HepG2 (cell line): ENCODE data around the gene RNPS1. TPM values are rescaled to one million over a fixed set of nuclear protein-coding genes. Genes with fewer than 3 reads are reported as not detected.
A peak's percentile ranks its signal among the peaks of the same experiment; 100 is the strongest.

Experiments
- ARNTL ChIP-seq: sonication (generic); formaldehyde crosslinking; IDR thresholded peaks from 2 replicates; pipeline ENCODE4 v1.4.0; 2020; ENCODE audit warnings: mild to moderate bottlenecking, missing genetic modification reagents
- BCL3 ChIP-seq: sonication (generic); formaldehyde crosslinking; IDR thresholded peaks from 2 replicates; pipeline ENCODE4 v1.5.1; 2020; ENCODE audit warnings: mild to moderate bottlenecking, missing genetic modification reagents, moderate library complexity
- DZIP1 ChIP-seq: sonication (generic); formaldehyde crosslinking; IDR thresholded peaks from 2 replicates; pipeline ENCODE4 v1.5.0; 2020; ENCODE audit warnings: mild to moderate bottlenecking, missing genetic modification reagents
- HES4 ChIP-seq: sonication (generic); formaldehyde crosslinking; IDR thresholded peaks from 2 replicates; pipeline ENCODE4 v1.9.0; 2021; ENCODE audit warnings: mild to moderate bottlenecking, missing genetic modification reagents, borderline replicate concordance
- JARID2 ChIP-seq: sonication (generic); formaldehyde crosslinking; IDR thresholded peaks from 2 replicates; pipeline ENCODE4 v1.8.1; 2023; ENCODE audit warnings: missing genetic modification reagents, inconsistent platforms; ENCODE audit not compliant: insufficient replicate concordance
- KDM3A ChIP-seq: IDR thresholded peaks from 2 replicates; pipeline ENCODE4 v1.6.1; 2018; ENCODE audit warnings: low read depth, missing compliant biosample characterization
- KLF12 ChIP-seq: sonication (generic); formaldehyde crosslinking; IDR thresholded peaks from 2 replicates; pipeline ENCODE4 v1.4.0; 2020; ENCODE audit warnings: missing genetic modification reagents, borderline replicate concordance
- MLX ChIP-seq: IDR thresholded peaks from 2 replicates; pipeline ENCODE4 v1.6.1; 2016
- MXI1 ChIP-seq: IDR thresholded peaks from 3 replicates; pipeline ENCODE4 v1.6.1; 2012; ENCODE audit warnings: low read depth, low read length, inconsistent platforms, borderline replicate concordance
- PRDM4 ChIP-seq: sonication (generic); formaldehyde crosslinking; IDR thresholded peaks from 2 replicates; pipeline ENCODE4 v1.9.0; 2021; ENCODE audit warnings: missing genetic modification reagents, borderline replicate concordance
- SETDB1 ChIP-seq: sonication (generic); formaldehyde crosslinking; IDR thresholded peaks from 2 replicates; pipeline ENCODE4 v1.5.1; 2020; ENCODE audit warnings: missing genetic modification reagents, mild to moderate bottlenecking, borderline replicate concordance
- SRF ChIP-seq: IDR thresholded peaks from 2 replicates; pipeline ENCODE4 v1.6.1; 2011; ENCODE audit warnings: mild to moderate bottlenecking, low read depth, low read length, moderate library complexity
- ZNF280B ChIP-seq: sonication (generic); formaldehyde crosslinking; IDR thresholded peaks from 2 replicates; pipeline ENCODE4 v1.5.0; 2020; ENCODE audit warnings: missing genetic modification reagents, mild to moderate bottlenecking, borderline replicate concordance
- ZNF44 ChIP-seq: sonication (generic); formaldehyde crosslinking; IDR thresholded peaks from 2 replicates; pipeline ENCODE4 v1.5.1; 2020; ENCODE audit warnings: mild to moderate bottlenecking, missing genetic modification reagents
- ZNF512B ChIP-seq: sonication (generic); formaldehyde crosslinking; IDR thresholded peaks from 2 replicates; pipeline ENCODE4 v1.5.1; 2020; ENCODE audit warnings: missing genetic modification reagents, mild to moderate bottlenecking, borderline replicate concordance
- ZNF614 ChIP-seq: IDR thresholded peaks from 2 replicates; pipeline ENCODE4 v1.6.1; 2018; ENCODE audit warnings: missing biosample characterization, missing genetic modification reagents, inconsistent platforms, borderline replicate concordance
- polyA plus RNA-seq, 8 experiments: library from polyadenylated mRNA; depleted of rRNA in 3 of 8; stranded (reverse) in 7 of 8; unstranded in 1 of 8; fragments of >200 nt; fragmentation: Illumina TruSeq in 4 of 8; extraction: Trizol in 4 of 8; gene quantifications; 2 replicates each; pipeline versions ENCODE4 v1.2.1 to v1.2.3, GENCODE V29; 2011 to 2016; ENCODE audit warnings: low read depth in 4 of 8, missing spikeins in 1 of 8, mixed read lengths in 1 of 8; ENCODE audit not compliant: insufficient read depth in 1 of 8
- total RNA-seq, 5 experiments: library from RNA; depleted of rRNA; stranded (reverse); fragments of >200 nt; fragmentation: Illumina TruSeq; extraction: Trizol; gene quantifications; 2 replicates each; pipeline ENCODE4 v1.2.3, GENCODE V29; 2016; ENCODE audit warnings: low read depth in 1 of 5

The RNPS1 gene
- total and polyA plus RNA-seq, 2 of the 13 experiments (the other 11 are each of a cell fraction or from before 2014, with no cell fraction given), result 126 to 133 TPM

- TF ChIP-seq KDM3A (no peak), SETDB1 (no peak), ZNF44 (CRISPR knock-in tag) (peak; percentile 95), HES4 (CRISPR knock-in tag) (0 out of 2 replicates have a peak, but pooled peaks have one; percentile 38), JARID2 (CRISPR knock-in tag) (no peak), PRDM4 (CRISPR knock-in tag) (no peak), SRF (peak; percentile 76; the same call in 1 of the 2 replicates), ARNTL (CRISPR knock-in tag) (peak; percentile 83; the same call in 1 of the 2 replicates), MXI1 (peak; percentile 65; the same call in 1 of the 3 replicates), ZNF614 (CRISPR knock-in tag) (no peak), ZNF512B (CRISPR knock-in tag) (no peak), DZIP1 (CRISPR knock-in tag) (no peak; the same call in 1 of the 2 replicates), ZNF280B (CRISPR knock-in tag) (peak; percentile 73; the same call in 1 of the 2 replicates), MLX (no peak), KLF12 (CRISPR knock-in tag) (peak; percentile 55), BCL3 (peak; percentile 84)
Measured at GRCh38 chr16:2267913-2268666, at the start of gene RNPS1 (continued).
